Activated T-helper 17 cell treated with anti-CD3 and anti-CD28 coated beads, Interleukin-2, amount 50 U/mL, for 72 hours (primary cell): Measurements from ENCODE around the gene POLL. TPM values are rescaled to one million over a fixed set of nuclear protein-coding genes. Genes with fewer than 3 reads are reported as not detected.

Source experiments
- ATAC-seq: fragments of 150-1000 bp; cut with Tn5 transposase; replicated peaks from 2 replicates; pipeline ENCODE4 v1.10.0; 2021; ENCODE audit warnings: mild to moderate bottlenecking, moderate library complexity
- H3K27ac Mint-ChIP-seq: one replicate; pipeline ENCODE4 v1.8.0; 2022; ENCODE audit warnings: mixed read lengths
- H3K27me3 Mint-ChIP-seq: one replicate; pipeline ENCODE4 v1.8.0; 2022; ENCODE audit warnings: mixed read lengths
- H3K36me3 Mint-ChIP-seq: one replicate; pipeline ENCODE4 v1.8.0; 2022; ENCODE audit warnings: low read depth, mild to moderate bottlenecking, mixed read lengths
- H3K4me1 Mint-ChIP-seq: one replicate; pipeline ENCODE4 v1.8.0; 2022; ENCODE audit warnings: mixed read lengths
- H3K4me3 Mint-ChIP-seq: one replicate; pipeline ENCODE4 v1.8.0; 2022; ENCODE audit warnings: mild to moderate bottlenecking, mixed read lengths
- H3K9me3 Mint-ChIP-seq: one replicate; pipeline ENCODE4 v1.8.0; 2022; ENCODE audit warnings: mixed read lengths
- total RNA-seq, 2 donors: library from RNA; stranded (reverse); gene quantifications; one replicate each; pipeline ENCODE4 v1.2.3, GENCODE V29; 2022

Gene POLL
- total RNA-seq, 2 donors from 2014 or later, result 26.3 to 46.8 TPM

DNA sequence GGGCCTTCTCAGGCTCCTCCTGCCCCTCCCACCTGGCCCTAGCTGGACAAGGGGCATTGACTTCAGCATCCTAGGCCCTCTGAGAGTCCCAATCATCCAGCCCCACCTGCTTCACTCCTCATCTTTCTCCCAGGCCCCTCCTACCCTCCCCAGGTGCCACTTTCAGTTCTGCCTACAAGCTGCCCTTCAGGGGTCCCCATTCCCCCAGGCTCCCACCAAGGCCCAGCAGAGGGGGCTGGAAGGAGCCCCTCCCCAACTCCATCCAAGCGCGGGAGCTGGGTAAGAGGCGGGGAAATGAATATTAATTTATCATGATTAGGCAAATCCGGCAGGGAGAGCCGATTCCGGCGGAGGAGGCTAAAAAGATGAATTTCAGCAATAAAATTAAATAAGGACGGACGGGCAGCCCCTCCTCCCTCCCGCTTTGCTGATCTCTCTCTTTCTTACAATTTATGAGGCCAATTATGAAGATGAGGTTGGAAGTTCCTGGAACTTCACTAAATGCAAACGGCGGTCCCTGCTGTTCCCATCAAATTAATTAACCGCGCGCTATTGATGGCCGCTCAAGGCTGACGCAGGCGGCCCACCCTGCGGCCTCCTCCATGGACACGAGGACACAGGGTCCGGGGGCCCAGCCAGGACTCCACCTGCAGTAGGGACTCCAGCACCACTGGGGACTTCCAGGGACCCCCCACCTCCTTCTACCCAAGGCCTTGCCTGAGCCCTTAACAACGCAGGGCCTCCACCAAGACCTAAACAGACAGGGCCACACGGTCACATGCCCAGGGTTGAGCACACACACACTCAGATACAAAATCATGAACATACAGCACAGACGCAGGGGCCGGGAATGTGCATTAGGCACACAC, 13.9 kb downstream of the POLL start:
- ATAC-seq, result no peak
- H3K27ac Mint-ChIP-seq, result no peak overlapping the region
- H3K4me3 Mint-ChIP-seq, result no peak overlapping the region
- no peaks in the 10 kb centered on the region for H3K9me3 Mint-ChIP-seq
- peaks cover 5% of the 10 kb centered on the region for H3K27me3 Mint-ChIP-seq
- no peaks in the 10 kb centered on the region for H3K4me1 Mint-ChIP-seq
- H3K36me3 Mint-ChIP-seq, result no peaks in the 10 kb centered on the region

DNA sequence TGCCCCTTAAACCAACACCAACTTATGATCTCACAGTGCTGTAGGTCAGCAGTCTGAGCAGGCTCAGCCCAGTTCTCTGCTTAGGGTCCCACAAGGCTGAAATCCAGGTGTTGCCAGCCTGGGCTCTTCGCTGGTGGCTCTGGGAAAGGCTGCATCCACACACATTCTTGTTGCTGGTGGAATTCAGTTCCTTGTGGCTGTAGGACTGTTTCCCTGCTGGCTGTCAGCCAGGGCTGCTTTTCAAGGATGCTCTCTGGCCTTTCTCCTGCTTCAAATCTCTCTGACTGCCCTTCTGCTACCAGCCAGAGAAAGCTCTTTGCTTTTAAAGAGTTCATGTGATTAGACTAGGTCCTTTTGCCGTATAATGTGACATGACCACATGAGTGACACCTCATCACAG, 15.3 kb downstream of the POLL start:
- Mint-ChIP-seq H3K27me3 (peaks cover 16% of the 10 kb centered on the region), H3K27ac (no peak overlapping the region), H3K4me1 (no peaks in the 10 kb centered on the region), H3K9me3 (no peaks in the 10 kb centered on the region), H3K36me3 (no peaks in the 10 kb centered on the region), H3K4me3 (no peak overlapping the region)
- ATAC-seq, result no peak

DNA sequence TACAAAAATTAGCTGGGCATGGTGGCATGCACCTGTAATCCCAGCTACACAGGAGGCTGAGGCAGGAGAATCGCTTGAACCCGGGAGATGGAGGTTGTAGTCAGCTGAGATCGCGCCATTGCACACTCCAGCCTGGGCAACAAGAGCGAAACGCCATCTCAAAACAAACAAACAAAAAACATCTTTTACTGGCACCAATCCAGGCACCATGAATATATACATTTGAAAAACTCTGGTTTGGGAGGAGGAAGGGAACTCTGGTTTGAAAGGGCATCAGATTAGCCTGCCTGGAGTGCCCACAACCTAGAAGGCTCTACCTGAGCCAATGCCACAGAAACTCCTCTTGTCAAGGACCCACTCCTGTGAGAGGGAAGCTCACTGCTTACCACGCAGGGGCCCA, 15.9 kb downstream of the POLL start:
- no peak for ATAC-seq
- Mint-ChIP-seq H3K36me3 (no peaks in the 10 kb centered on the region), H3K9me3 (no peaks in the 10 kb centered on the region), H3K4me3 (no peak overlapping the region), H3K4me1 (peaks cover 3% of the 10 kb centered on the region), H3K27me3 (peaks cover 22% of the 10 kb centered on the region), H3K27ac (no peak overlapping the region)

DNA sequence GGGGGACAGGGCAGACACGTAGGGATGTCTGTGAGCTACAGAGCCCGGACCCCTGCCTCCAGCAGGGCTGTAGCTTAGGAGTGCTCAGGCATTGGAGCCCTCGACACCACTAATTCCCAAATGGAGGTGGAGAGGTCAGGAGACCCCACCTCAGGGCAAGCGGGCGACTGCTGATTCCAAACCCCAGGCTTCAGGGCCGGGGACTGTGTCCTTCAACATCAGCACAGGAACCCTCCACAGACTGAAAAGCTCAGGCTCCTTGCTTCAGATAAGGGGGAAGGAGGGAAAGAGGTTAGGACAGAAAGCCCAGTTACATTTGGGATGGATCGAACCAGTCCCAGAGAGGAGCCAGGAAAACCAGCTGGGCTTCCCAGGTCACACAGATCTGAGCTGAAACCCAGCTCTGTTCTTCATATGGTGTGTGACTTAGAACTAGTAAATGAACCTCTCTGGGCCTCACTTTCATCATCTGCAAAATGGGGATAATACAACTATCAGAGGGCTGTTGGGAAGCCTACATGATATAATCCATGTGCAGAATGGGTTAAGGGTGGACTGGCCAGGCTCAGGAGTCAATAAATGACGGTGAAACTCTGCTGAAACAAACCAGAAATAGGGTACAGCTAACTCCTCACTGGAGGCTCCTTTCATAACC, 16.7 kb downstream of the POLL start:
- no peak overlapping the region for H3K27ac Mint-ChIP-seq
- no peaks in the 10 kb centered on the region for H3K36me3 Mint-ChIP-seq
- ATAC-seq, result no peak
- H3K9me3 Mint-ChIP-seq, result no peaks in the 10 kb centered on the region
- no peak overlapping the region for H3K4me3 Mint-ChIP-seq
- peaks cover 6% of the 10 kb centered on the region for H3K4me1 Mint-ChIP-seq
- H3K27me3 Mint-ChIP-seq, result peaks cover 27% of the 10 kb centered on the region

DNA sequence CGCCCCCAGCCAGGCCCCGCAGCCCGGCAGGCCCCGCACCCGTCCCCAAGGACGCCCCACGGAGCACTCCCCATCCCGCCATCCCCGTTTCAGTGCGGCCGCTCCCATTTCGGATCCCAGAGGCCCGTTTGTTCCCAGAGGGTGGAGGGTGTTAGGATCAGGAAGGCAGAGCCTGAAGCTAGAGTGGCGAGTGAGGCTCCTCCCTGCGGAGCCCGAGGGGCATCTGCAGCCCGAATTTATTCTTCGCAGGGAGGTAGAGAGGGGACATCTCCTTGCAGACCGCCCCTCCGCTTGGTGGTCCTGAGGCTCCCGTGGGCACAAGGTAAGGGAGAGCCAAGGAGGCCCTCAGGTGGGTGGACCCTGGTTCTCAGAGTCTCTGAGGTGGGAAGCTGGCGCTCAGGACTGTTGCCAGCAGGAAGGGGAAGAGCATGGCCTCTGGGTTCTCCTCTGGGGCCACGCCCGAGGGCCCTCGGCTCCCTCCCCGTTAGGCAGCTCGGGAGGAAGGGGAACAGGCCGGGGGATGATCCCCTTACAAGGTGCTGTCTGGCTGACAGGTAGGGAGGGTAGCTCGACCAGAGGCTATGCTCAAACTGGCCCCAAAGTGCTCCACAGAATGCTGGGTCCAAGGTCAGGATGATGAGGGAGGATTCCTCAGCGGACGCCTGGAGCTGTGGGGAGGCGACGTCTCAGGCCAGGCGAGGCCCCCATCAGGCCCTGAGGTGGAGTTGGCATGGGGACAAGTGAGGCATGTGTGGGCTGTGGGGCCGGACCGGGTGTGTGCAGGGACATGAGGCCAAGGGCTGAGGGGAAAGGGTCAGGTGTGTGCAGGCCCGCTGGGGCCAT, 17.4 kb downstream of the POLL start:
- H3K9me3 Mint-ChIP-seq, result no peaks in the 10 kb centered on the region
- H3K4me3 Mint-ChIP-seq, result peak overlapping the region; percentile 66
- H3K27ac Mint-ChIP-seq, result no peak overlapping the region
- H3K27me3 Mint-ChIP-seq, result peaks cover 32% of the 10 kb centered on the region
- peak; percentile 15 for ATAC-seq
- H3K36me3 Mint-ChIP-seq, result no peaks in the 10 kb centered on the region
- H3K4me1 Mint-ChIP-seq, result peaks cover 6% of the 10 kb centered on the region

DNA sequence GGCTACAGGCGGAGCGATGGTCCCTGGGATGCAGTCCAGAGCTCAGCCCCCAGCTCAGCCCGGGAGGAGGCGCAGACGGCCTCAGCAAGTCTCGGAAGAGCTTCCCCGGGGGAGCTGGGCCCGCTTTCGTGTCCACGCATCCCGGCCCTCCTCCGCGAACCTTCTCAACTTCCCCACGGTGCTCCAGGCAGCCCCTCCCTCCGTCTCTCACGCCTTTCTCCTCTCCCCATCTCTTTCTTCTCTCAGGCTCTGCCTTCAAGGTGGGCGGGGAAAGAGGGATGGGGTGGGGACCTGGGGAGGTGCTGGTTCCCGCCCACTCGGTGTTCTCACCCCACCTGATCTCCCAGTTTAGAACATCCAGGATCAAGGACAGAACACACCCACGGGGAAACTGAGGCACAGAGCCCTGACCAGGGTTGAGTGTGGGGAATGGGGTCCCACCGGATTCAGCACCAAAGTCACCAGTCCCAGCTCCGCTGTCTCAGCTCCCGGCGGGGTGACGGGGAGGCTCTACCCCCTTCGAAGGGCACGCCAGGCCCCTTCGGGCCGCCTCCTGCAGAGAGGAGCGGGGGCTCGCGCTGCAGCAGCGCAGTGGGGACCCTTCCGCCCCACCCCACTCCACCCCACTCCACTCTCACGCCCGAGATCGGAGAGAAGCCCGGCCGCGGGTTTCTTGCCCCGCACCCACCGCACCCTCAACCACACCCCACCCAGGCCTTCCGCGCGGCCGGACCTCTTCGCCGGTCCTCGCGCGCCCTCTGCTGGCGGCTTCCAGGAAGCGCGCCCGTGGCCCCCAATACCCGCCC, 18.2 kb downstream of the POLL start:
- peak; percentile 87 for ATAC-seq
- H3K4me3 Mint-ChIP-seq, result peak overlapping the region; percentile 66

DNA sequence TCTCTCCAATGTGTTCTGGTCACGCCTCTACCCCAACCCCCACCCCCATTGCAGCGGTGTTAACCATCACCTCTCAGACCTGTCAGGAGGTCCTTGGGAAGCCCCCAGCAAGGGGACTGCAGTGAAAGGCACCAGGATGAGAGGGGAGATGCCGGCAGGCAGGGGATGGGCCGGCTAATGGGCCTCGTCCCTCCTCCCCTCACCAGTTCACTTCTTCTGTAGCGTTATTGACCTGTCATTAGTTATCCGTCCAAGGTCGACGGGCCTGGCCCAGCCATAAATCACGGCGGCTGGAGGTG, 18.8 kb downstream of the POLL start:
- H3K4me3 Mint-ChIP-seq, result peak overlapping the region; percentile 66
- no peak for ATAC-seq
- no peak overlapping the region for H3K27ac Mint-ChIP-seq
- peaks cover 6% of the 10 kb centered on the region for H3K4me1 Mint-ChIP-seq
- no peaks in the 10 kb centered on the region for H3K36me3 Mint-ChIP-seq
- peaks cover 39% of the 10 kb centered on the region for H3K27me3 Mint-ChIP-seq
- H3K9me3 Mint-ChIP-seq, result no peaks in the 10 kb centered on the region

More for the DNA sequence above, 18.2 kb downstream of the POLL start:
- peaks cover 6% of the 10 kb centered on the region for H3K4me1 Mint-ChIP-seq
- peaks cover 37% of the 10 kb centered on the region for H3K27me3 Mint-ChIP-seq
- no peaks in the 10 kb centered on the region for H3K9me3 Mint-ChIP-seq
- no peaks in the 10 kb centered on the region for H3K36me3 Mint-ChIP-seq
- no peak overlapping the region for H3K27ac Mint-ChIP-seq

DNA sequence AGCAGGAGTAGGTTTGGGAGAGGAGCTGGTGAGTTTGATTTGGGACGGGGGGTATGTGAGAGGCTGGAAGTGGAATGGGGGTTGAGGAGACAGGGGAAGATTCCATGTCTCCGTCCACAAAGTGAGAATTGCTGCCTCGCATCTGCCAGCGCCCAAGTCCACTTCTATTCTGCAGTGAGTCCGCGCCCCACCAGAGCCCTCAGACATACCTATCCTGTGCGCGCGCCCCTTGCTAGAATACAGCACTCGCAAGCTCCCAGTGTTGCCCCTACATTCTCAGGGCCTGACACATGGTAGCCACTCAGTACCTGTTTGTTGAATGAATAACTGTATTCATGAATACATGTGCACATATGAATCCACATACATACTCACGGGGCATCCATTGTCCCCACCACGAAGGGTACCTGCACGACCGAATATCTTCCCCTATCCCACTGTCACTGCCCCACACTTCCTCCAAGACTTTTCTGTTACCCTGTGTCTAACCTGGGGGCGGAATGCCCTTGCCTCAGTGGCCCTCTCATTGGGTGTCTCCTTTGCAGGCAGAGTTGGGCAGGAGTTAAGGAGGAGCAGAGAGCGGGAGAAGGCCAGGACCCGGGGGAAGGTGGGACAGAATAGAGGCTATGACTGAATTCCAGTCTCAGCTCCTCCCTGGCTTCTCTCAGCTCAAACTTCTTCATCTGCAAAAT, 19.9 kb downstream of the POLL start:
- peaks cover 44% of the 10 kb centered on the region for H3K27me3 Mint-ChIP-seq
- H3K9me3 Mint-ChIP-seq, result no peaks in the 10 kb centered on the region
- H3K4me1 Mint-ChIP-seq, result peaks cover 6% of the 10 kb centered on the region
- H3K36me3 Mint-ChIP-seq, result no peaks in the 10 kb centered on the region
- peak overlapping the region; percentile 20 for H3K4me3 Mint-ChIP-seq
- no peak for ATAC-seq
- H3K27ac Mint-ChIP-seq, result no peak overlapping the region

DNA sequence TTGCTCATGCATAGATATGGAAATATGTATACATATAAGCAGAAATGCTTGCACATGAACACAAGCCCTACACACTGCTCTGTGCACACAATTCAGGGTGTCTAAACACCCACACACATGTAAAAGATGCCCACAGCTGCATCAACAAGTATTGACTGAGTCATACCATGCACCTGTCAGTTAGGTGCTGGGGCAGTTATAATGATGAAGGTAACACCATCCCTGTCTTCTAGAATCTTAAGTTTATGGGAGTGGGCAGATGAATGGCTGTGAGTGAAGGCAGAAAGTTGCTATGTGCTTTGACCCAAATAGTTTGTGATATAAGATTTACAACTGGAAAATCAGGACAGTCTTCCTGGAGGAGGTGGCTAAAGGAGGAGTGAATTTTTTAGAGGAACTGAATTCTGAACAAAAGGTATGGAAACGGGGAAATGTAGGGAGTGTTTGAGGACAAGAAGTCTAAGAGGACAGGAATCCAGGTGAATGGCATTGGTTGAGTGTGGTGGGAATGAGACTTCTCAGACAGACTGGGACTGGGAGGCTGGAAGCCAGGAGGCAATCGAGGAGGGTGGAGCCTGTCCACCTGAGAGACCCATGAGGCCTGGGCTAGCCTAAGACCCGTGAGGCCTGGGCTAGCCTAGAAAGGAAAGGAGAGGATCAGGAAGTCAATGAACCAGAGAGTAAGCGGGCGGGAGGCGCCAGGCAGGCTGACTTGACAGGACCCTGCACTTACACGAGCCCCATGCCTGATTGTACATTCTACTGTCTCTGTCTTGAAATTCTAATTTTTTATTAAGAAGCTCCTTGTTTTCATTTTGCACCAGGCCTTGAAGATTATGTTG, 20.7 kb downstream of the POLL start:
- peak; percentile 42 for ATAC-seq
- no peak overlapping the region for H3K27ac Mint-ChIP-seq
- H3K4me1 Mint-ChIP-seq, result peaks cover 6% of the 10 kb centered on the region
- no peaks in the 10 kb centered on the region for H3K36me3 Mint-ChIP-seq
- peaks cover 44% of the 10 kb centered on the region for H3K27me3 Mint-ChIP-seq
- H3K4me3 Mint-ChIP-seq, result no peak overlapping the region
- H3K9me3 Mint-ChIP-seq, result no peaks in the 10 kb centered on the region

DNA sequence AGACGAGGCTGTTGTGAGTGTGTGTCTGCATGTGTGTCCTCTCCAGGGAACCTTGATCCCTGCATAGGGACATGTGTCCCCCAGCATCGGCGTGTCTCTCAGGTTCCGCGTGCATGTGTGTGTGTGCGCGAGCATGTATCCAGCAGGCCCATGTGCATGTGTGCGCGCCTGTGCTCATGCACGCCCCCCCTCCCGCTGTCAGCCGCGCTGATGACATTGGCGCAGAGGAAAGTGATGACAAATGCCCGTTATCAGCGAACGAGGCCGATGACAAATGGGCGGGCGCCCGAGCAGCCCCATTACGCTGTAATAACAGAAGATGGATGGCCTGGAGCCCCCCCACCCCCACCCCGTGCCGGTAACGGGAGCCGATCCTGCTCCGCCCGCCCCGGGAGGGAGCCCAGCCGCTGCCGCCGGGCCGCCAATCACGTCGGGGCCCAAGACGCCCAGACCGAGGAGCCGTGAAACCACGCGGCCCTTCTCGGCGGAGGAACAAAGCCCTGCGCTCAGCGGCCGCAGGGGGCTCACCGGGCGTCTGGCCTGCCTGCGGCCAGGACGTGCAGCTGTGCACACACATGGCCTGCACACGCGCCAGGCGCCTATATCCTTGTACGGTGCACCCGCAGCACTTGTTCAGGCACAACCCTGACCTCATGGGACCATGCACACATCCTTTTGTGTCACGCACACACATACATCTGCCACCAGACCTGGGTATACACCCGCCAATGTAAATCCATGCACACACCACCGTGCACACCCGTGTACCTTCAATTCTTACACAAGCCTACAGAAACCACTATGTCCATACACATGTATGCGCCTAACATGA, 21.5 kb downstream of the POLL start:
- Mint-ChIP-seq H3K4me3 (no peak overlapping the region), H3K4me1 (peaks cover 6% of the 10 kb centered on the region), H3K27me3 (peaks cover 44% of the 10 kb centered on the region), H3K9me3 (no peaks in the 10 kb centered on the region), H3K27ac (no peak overlapping the region), H3K36me3 (no peaks in the 10 kb centered on the region)
- no peak for ATAC-seq

DNA sequence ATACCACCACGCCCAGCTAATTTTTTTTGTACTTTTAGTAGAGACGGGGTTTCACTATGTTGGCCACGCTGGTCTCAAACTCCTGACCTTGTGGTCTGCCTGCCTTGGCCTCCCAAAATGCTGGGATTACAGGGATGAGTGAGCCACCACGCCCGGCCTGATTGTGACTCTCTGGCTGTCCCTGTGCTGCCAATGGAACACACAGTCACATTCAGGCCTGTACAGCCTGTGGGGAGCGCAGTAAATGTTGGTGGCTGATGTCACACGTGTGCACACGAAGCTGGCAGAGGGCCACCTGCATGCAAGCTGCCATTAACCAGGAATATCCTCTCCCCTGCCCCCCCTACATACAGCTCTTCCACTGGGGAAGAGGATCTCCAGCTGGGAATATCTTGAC, 22.1 kb downstream of the POLL start:
- H3K9me3 Mint-ChIP-seq, result no peaks in the 10 kb centered on the region

DNA sequence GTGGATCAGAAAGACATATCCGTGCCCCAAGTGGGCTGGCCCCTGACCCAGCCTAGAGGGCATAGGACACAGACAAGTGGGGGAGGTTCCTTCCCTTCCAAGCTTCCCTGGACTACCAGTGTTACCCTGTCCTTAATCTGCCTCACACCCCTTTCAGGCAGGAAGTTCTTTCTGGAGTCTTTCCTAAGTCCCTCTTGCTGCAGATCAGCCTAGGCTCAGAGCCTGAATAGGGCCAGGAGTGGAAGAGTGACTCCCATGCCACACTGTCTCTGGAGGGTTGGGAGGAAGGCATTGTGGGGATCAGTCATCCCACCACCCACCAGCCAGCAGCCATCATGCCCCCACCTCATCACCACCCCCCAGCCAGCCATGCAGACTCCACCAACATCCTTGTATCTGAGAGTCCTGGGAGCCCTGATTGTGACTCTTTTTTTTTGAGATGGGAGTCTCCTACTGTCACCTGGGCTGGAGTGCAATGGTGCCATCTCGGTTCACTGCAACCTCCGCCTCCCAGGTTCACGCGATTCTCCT, 22.6 kb downstream of the POLL start:
- H3K9me3 Mint-ChIP-seq, result no peaks in the 10 kb centered on the region
- no peak overlapping the region for H3K27ac Mint-ChIP-seq
- H3K36me3 Mint-ChIP-seq, result no peaks in the 10 kb centered on the region
- H3K27me3 Mint-ChIP-seq, result peaks cover 44% of the 10 kb centered on the region
- no peak overlapping the region for H3K4me3 Mint-ChIP-seq
- ATAC-seq, result no peak
- H3K4me1 Mint-ChIP-seq, result peaks cover 6% of the 10 kb centered on the region

More for the DNA sequence above, 22.1 kb downstream of the POLL start:
- Mint-ChIP-seq H3K27me3 (peaks cover 44% of the 10 kb centered on the region), H3K36me3 (no peaks in the 10 kb centered on the region), H3K27ac (no peak overlapping the region), H3K4me1 (peaks cover 6% of the 10 kb centered on the region), H3K4me3 (no peak overlapping the region)
- ATAC-seq, result no peak
